CD4-positive, CD25-positive, alpha-beta regulatory T cell (primary cell): Measurements from ENCODE around the gene RASGRF2. TPM values are rescaled to one million over a fixed set of nuclear protein-coding genes. Genes with fewer than 3 reads are reported as not detected.

Experiments used
- ATAC-seq, 2 donors: fragments of 150-1000 bp; cut with Tn5 transposase; one replicate each; pipeline ENCODE4 v1.10.0; 2021; ENCODE audit warnings: low read depth in 2 of 2, moderate number of reproducible peaks in 2 of 2, moderate library complexity in 1 of 2
- DNase-seq, 3 donors: peaks; one replicate each; pipeline versions ENCODE4 v3.0.0 to v3.0.0-alpha.2; 2012 to 2022; ENCODE audit warnings: mixed read lengths in 1 of 3
- H3K27ac ChIP-seq: one replicate; pipeline ENCODE4 v1.7.0; 2013; ENCODE audit warnings: mild to moderate bottlenecking, low read length; ENCODE audit not compliant: insufficient read depth, poor library complexity, severe bottlenecking
- H3K27me3 ChIP-seq: one replicate; pipeline ENCODE4 v1.7.0; 2013; ENCODE audit warnings: low read length; ENCODE audit not compliant: control insufficient read depth, insufficient read depth
- H3K36me3 ChIP-seq: one replicate; pipeline ENCODE4 v1.7.0; 2013; ENCODE audit warnings: mild to moderate bottlenecking, low read length, moderate library complexity; ENCODE audit not compliant: control insufficient read depth, insufficient read depth
- H3K4me1 ChIP-seq: 2 replicates; pipeline ENCODE4 v1.7.0; 2013; ENCODE audit warnings: mild to moderate bottlenecking, low read length; ENCODE audit not compliant: insufficient read depth, control insufficient read depth, poor library complexity, severe bottlenecking
- H3K4me3 ChIP-seq: one replicate; pipeline ENCODE4 v1.7.0; 2013; ENCODE audit warnings: low read depth, mild to moderate bottlenecking, low read length, moderate library complexity
- H3K9me3 ChIP-seq, 2 experiments: 1 replicate in 1 of 2; 2 replicates in 1 of 2; pipeline ENCODE4 v1.7.0; 2013; ENCODE audit warnings: low read length in 2 of 2, mild to moderate bottlenecking in 1 of 2, moderate library complexity in 1 of 2; ENCODE audit not compliant: control insufficient read depth in 2 of 2
- H3K27ac Mint-ChIP-seq, 3 donors: one replicate each; pipeline ENCODE4 v1.8.0; 2020 to 2022; ENCODE audit warnings: mild to moderate bottlenecking in 3 of 3, mixed read lengths in 3 of 3, moderate library complexity in 2 of 3
- H3K27me3 Mint-ChIP-seq: one replicate; pipeline ENCODE4 v1.8.0; 2022; ENCODE audit warnings: mild to moderate bottlenecking, mixed read lengths
- H3K36me3 Mint-ChIP-seq: one replicate; pipeline ENCODE4 v1.8.0; 2020; ENCODE audit warnings: mixed read lengths
- H3K4me1 Mint-ChIP-seq, 4 donors: one replicate each; pipeline ENCODE4 v1.8.0; 2020 to 2022; ENCODE audit warnings: mixed read lengths in 4 of 4, mild to moderate bottlenecking in 1 of 4
- H3K4me3 Mint-ChIP-seq, 4 donors: one replicate each; pipeline ENCODE4 v1.8.0; 2020 to 2022; ENCODE audit warnings: mild to moderate bottlenecking in 4 of 4, mixed read lengths in 4 of 4, moderate library complexity in 3 of 4
- H3K9me3 Mint-ChIP-seq, 7 donors: one replicate each; pipeline ENCODE4 v1.8.0; 2020 to 2022; ENCODE audit warnings: mixed read lengths in 7 of 7, mild to moderate bottlenecking in 3 of 7, moderate library complexity in 2 of 7
- polyA plus RNA-seq, 4 donors: library from polyadenylated mRNA; unstranded; fragments of 300-500 nt; fragmentation: Illumina TruSeq; gene quantifications; one replicate each; pipeline ENCODE4 v1.2.3, GENCODE V29; 2021
- total RNA-seq: library from RNA; stranded (reverse); gene quantifications from one replicate; pipeline ENCODE4 v1.2.3, GENCODE V29; 2022

Gene RASGRF2
- total and polyA plus RNA-seq, 5 donors from 2014 or later, result 3.9 to 10.3 (median 8.9) TPM

GRCh38 chr5:80967500-80968181 lies 7.5 kb downstream of the RASGRF2 start:
- no peak for DNase-seq
- H3K4me1 Mint-ChIP-seq, result peaks cover 10 to 61% (median 29%) of the 10 kb centered on the region in 4 donors

GRCh38 chr5:80973027-80973426 lies 12.9 kb downstream of the RASGRF2 start:
- Mint-ChIP-seq H3K27ac (peak overlapping the region; percentile 55 to 90 (median 72)), H3K4me1 (peaks cover 4 to 70% (median 34%) of the 10 kb centered on the region in 4 donors), H3K27me3 (peaks cover 9% of the 10 kb centered on the region), H3K4me3 (peak overlapping the region in 1 of 4 donors; percentile 12), H3K9me3 (peaks cover 0 to 2% (median 0%) of the 10 kb centered on the region in 7 donors), H3K36me3 (peaks cover 4% of the 10 kb centered on the region)
- ATAC-seq, result peak in 1 of 2 donors; percentile 43
- Histone ChIP-seq H3K27ac (no peak overlapping the region), H3K27me3 (no peaks in the 10 kb centered on the region), H3K9me3 (no peaks in the 10 kb centered on the region), H3K4me1 (peaks cover 6% of the 10 kb centered on the region), H3K36me3 (no peaks in the 10 kb centered on the region), H3K4me3 (no peak overlapping the region)
- DNase-seq, result no peak

More at GRCh38 chr5:80967500-80968181, 7.5 kb downstream of the RASGRF2 start:
- peak overlapping the region; percentile 28 to 63 (median 44) for H3K27ac Mint-ChIP-seq
- no peak overlapping the region for H3K27ac ChIP-seq
- H3K27me3 Mint-ChIP-seq, result peaks cover 32% of the 10 kb centered on the region
- ATAC-seq, result no peak
- H3K9me3 ChIP-seq, result no peaks in the 10 kb centered on the region
- peaks cover 0 to 2% (median 0%) of the 10 kb centered on the region in 7 donors for H3K9me3 Mint-ChIP-seq
- no peaks in the 10 kb centered on the region for H3K4me1 ChIP-seq
- peaks cover 15% of the 10 kb centered on the region for H3K27me3 ChIP-seq
- H3K36me3 ChIP-seq, result no peaks in the 10 kb centered on the region
- H3K4me3 Mint-ChIP-seq, result no peak overlapping the region
- H3K4me3 ChIP-seq, result no peak overlapping the region
- peaks cover 4% of the 10 kb centered on the region for H3K36me3 Mint-ChIP-seq

GRCh38 chr5:80975065-80975464 lies 14.9 kb downstream of the RASGRF2 start:
- peaks cover 4% of the 10 kb centered on the region for H3K36me3 Mint-ChIP-seq
- peak overlapping the region in 1 of 3 donors; percentile 64 for H3K27ac Mint-ChIP-seq
- peaks cover 11% of the 10 kb centered on the region for H3K27me3 Mint-ChIP-seq
- peaks cover 0 to 2% (median 0%) of the 10 kb centered on the region in 7 donors for H3K9me3 Mint-ChIP-seq
- Histone ChIP-seq H3K27me3 (no peaks in the 10 kb centered on the region), H3K9me3 (no peaks in the 10 kb centered on the region), H3K4me1 (peaks cover 6% of the 10 kb centered on the region), H3K27ac (no peak overlapping the region), H3K4me3 (no peak overlapping the region), H3K36me3 (no peaks in the 10 kb centered on the region)
- no peak for ATAC-seq
- DNase-seq, result no peak
- peaks cover 0 to 80% (median 33%) of the 10 kb centered on the region in 4 donors for H3K4me1 Mint-ChIP-seq
- no peak overlapping the region for H3K4me3 Mint-ChIP-seq

DNA sequence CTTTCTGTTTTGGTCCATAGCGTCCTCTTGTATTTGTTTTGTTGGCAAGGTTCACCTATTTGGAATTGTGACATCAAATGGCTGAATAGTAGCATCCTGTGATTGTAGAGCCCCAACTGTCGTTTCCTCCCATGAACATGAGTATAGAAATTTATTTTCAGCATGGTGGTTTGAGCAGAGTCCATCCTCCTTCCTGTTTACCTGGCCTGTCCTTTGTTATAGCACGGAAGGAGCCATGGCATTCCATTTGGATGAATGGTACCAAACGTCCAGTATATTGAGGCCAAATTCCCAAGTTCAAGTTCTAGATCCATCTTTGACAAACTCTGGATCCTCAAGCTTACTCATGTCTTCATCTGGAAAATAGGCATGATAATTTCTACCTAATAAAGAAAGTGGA lies 16.8 kb downstream of the RASGRF2 start:
- Mint-ChIP-seq H3K27me3 (peaks cover 11% of the 10 kb centered on the region), H3K4me3 (no peak overlapping the region)

GRCh38 chr5:80977764-80978163 lies 17.6 kb downstream of the RASGRF2 start:
- Mint-ChIP-seq H3K27me3 (peaks cover 11% of the 10 kb centered on the region), H3K9me3 (peaks cover 0 to 3% (median 0%) of the 10 kb centered on the region in 7 donors), H3K4me1 (peaks cover 0 to 78% (median 30%) of the 10 kb centered on the region in 4 donors), H3K4me3 (no peak overlapping the region), H3K27ac (no peak overlapping the region), H3K36me3 (no peaks in the 10 kb centered on the region)
- Histone ChIP-seq H3K36me3 (no peaks in the 10 kb centered on the region), H3K9me3 (no peaks in the 10 kb centered on the region), H3K27ac (no peak overlapping the region), H3K4me1 (peaks cover 6% of the 10 kb centered on the region), H3K4me3 (no peak overlapping the region), H3K27me3 (no peaks in the 10 kb centered on the region)
- no peak for DNase-seq
- ATAC-seq, result no peak

More for the DNA sequence above, 16.8 kb downstream of the RASGRF2 start:
- H3K4me3 ChIP-seq, result no peak overlapping the region
- Mint-ChIP-seq H3K4me1 (peaks cover 0 to 82% (median 29%) of the 10 kb centered on the region in 4 donors), H3K9me3 (no peaks in the 10 kb centered on the region), H3K27ac (peak overlapping the region in 1 of 3 donors; percentile 9), H3K36me3 (no peaks in the 10 kb centered on the region)
- H3K27ac ChIP-seq, result no peak overlapping the region
- H3K4me1 ChIP-seq, result peaks cover 6% of the 10 kb centered on the region
- H3K9me3 ChIP-seq, result no peaks in the 10 kb centered on the region
- ATAC-seq, result no peak
- no peaks in the 10 kb centered on the region for H3K27me3 ChIP-seq
- H3K36me3 ChIP-seq, result no peaks in the 10 kb centered on the region
- DNase-seq, result no peak

DNA sequence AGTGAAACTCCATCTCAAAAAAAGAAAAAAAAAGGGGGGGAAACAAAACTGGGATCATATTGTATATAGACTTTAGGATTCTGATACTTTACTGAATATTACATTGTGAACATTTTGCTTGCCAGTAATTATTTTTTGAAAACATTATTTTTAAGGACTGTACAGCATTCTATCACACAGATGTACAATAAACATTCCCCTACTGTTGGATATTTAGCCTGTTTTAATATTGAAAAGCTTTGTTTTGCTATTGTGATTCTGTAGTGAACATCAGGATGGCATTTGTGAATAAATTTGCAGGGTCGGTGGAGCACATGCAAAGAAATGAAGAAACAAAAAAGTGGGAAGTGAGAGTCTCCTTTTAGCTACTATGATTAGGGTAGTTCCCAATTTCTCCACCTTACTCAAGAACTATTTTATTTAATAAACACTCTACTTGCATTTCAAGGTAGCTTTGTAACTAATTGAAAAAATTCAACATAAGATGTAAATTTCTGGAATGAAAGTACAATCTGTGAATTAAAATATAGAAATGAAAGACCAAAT lies 18.7 kb downstream of the RASGRF2 start:
- H3K9me3 ChIP-seq, result no peaks in the 10 kb centered on the region
- H3K36me3 ChIP-seq, result no peaks in the 10 kb centered on the region
- Mint-ChIP-seq H3K27ac (no peak overlapping the region), H3K4me3 (no peak overlapping the region), H3K36me3 (no peaks in the 10 kb centered on the region), H3K27me3 (peaks cover 11% of the 10 kb centered on the region), H3K9me3 (peaks cover 0 to 3% (median 0%) of the 10 kb centered on the region in 7 donors), H3K4me1 (peaks cover 0 to 73% (median 23%) of the 10 kb centered on the region in 4 donors)
- no peak for DNase-seq
- no peaks in the 10 kb centered on the region for H3K27me3 ChIP-seq
- H3K27ac ChIP-seq, result no peak overlapping the region
- no peak for ATAC-seq
- no peaks in the 10 kb centered on the region for H3K4me1 ChIP-seq
- H3K4me3 ChIP-seq, result no peak overlapping the region

DNA sequence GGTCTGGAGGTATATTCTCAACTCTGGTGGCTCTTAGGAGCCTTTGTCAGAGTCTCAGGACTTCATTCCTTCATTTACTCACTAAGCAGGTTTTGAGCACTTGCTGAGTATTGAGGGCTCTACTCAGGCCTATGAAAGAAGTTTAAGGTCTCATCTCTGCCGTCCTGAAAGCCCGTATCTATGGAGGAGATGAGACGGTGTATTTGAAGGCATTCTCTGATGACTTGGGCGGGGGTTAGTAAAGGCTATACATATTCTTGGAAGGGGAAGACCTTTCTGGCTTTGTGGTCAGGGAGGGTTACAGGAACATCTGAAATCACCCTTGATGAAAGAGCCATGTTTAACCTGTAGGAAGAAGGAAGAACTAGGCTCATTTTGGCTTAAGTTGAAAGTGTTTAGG lies 21.9 kb downstream of the RASGRF2 start:
- ATAC-seq, result no peak
- peaks cover 0 to 3% (median 0%) of the 10 kb centered on the region in 7 donors for H3K9me3 Mint-ChIP-seq
- peaks cover 3% of the 10 kb centered on the region for H3K4me1 ChIP-seq
- H3K9me3 ChIP-seq, result no peaks in the 10 kb centered on the region
- H3K4me3 ChIP-seq, result no peak overlapping the region
- peak overlapping the region in 1 of 4 donors; percentile 51 for H3K4me3 Mint-ChIP-seq
- H3K36me3 ChIP-seq, result no peaks in the 10 kb centered on the region
- peaks cover 6% of the 10 kb centered on the region for H3K27me3 Mint-ChIP-seq
- H3K27me3 ChIP-seq, result no peaks in the 10 kb centered on the region
- H3K4me1 Mint-ChIP-seq, result peaks cover 6 to 72% (median 26%) of the 10 kb centered on the region in 4 donors
- no peaks in the 10 kb centered on the region for H3K36me3 Mint-ChIP-seq
- H3K27ac Mint-ChIP-seq, result peak overlapping the region in 2 of 3 donors; percentile 4 to 60
- DNase-seq, result no peak
- no peak overlapping the region for H3K27ac ChIP-seq
